ENCODE results near the gene SCYL3.

GRCh38 chr1:169859001-169859400 lies 34.7 kb downstream of the SCYL3 start:
- TF ChIP-seq EZH2phosphoT487 (IDR thresholded peaks at IDR 0.05; ENCODE audit: borderline replicate concordance) (no peak), POLR2A (IDR thresholded peaks at IDR 0.05; ENCODE audit: borderline replicate concordance, extremely low read depth, insufficient read depth, insufficient read length) (no peak), POLR2AphosphoS5 (IDR thresholded peaks at IDR 0.05; ENCODE audit: low read depth, low read length) (no peak), RAD21 (IDR thresholded peaks at IDR 0.05; ENCODE audit: low read depth) (no peak), SP1 (IDR thresholded peaks at IDR 0.05; ENCODE audit: low read depth) (no peak)
- TF ChIP-seq, protein P1, sequence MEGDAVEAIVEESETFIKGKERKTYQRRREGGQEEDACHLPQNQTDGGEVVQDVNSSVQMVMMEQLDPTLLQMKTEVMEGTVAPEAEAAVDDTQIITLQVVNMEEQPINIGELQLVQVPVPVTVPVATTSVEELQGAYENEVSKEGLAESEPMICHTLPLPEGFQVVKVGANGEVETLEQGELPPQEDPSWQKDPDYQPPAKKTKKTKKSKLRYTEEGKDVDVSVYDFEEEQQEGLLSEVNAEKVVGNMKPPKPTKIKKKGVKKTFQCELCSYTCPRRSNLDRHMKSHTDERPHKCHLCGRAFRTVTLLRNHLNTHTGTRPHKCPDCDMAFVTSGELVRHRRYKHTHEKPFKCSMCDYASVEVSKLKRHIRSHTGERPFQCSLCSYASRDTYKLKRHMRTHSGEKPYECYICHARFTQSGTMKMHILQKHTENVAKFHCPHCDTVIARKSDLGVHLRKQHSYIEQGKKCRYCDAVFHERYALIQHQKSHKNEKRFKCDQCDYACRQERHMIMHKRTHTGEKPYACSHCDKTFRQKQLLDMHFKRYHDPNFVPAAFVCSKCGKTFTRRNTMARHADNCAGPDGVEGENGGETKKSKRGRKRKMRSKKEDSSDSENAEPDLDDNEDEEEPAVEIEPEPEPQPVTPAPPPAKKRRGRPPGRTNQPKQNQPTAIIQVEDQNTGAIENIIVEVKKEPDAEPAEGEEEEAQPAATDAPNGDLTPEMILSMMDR (IDR thresholded peaks at IDR 0.05 in 2 of 3, conservative IDR thresholded peaks at IDR 0.05 in 1 of 3; ENCODE audit: borderline replicate concordance in 1 of 3, insufficient read depth in 1 of 3, low read depth in 2 of 3, low read length in 2 of 3) = no peak
